Omental fat pad (tissue), 4 donors: ENCODE results near the gene PLOD1. TPM values are rescaled to one million over a fixed set of nuclear protein-coding genes. Genes with fewer than 3 reads are reported as not detected.

Experiments
- ATAC-seq: fragments of 150-250 bp; one replicate; pipeline ENCODE4 v1.9.1; 2016; ENCODE audit warnings: mild to moderate bottlenecking, moderate library complexity; ENCODE audit not compliant: low FRiP score
- DNase-seq: peaks from one replicate; pipeline ENCODE4 v3.0.0-alpha.2; 2019; ENCODE audit warnings: low spot score
- CTCF ChIP-seq, 3 donors: fragments of 450-650 bp; IDR thresholded peaks; one replicate each; pipeline ENCODE4 v1.5.1; 2016 to 2017; ENCODE audit warnings: antibody characterized with exemption in 3 of 3, mild to moderate bottlenecking in 3 of 3, moderate library complexity in 2 of 3
- total RNA-seq, 4 donors: library from RNA; depleted of rRNA; stranded (reverse); fragments of >200 nt; gene quantifications; one replicate each; pipeline ENCODE4 v1.1.0, GENCODE V29; 2016

The PLOD1 gene
- total RNA-seq, 4 donors from 2014 or later = 60.8 to 142 (median 69.0) TPM

GRCh38 chr1:11985851-11986250 lies 51.3 kb downstream of the PLOD1 start:
- DNase-seq = no peak

GRCh38 chr1:11989669-11990068 lies 55.2 kb downstream of the PLOD1 start:
- TF ChIP-seq CTCF (IDR thresholded peaks at IDR 0.05) = no peak
- ATAC-seq = no peak
- no peak for DNase-seq

More at GRCh38 chr1:11985851-11986250, 51.3 kb downstream of the PLOD1 start:
- ATAC-seq = no peak
- no peak for TF ChIP-seq CTCF (IDR thresholded peaks at IDR 0.05)

- DNase-seq (no peak), ATAC-seq (peak; percentile 27)
- TF ChIP-seq CTCF (IDR thresholded peaks at IDR 0.05) = no peak
These were observed 56.0 kb downstream of the PLOD1 start for GRCh38 chr1:11990303-11991032.

- no peak for TF ChIP-seq CTCF (IDR thresholded peaks at IDR 0.05)
- ATAC-seq (no peak), DNase-seq (no peak)
These were observed 57.6 kb downstream of the PLOD1 start for GRCh38 chr1:11991969-11992676.

- ATAC-seq = no peak
- TF ChIP-seq CTCF (IDR thresholded peaks at IDR 0.05) = no peak
- DNase-seq = no peak
These were observed 62.7 kb downstream of the PLOD1 start for GRCh38 chr1:11997081-11997850.

GRCh38 chr1:11998636-11999035 lies 64.1 kb downstream of the PLOD1 start:
- DNase-seq (no peak), ATAC-seq (no peak)
- no peak for TF ChIP-seq CTCF (IDR thresholded peaks at IDR 0.05)
